IPS DF 4.7 (cell line): Measurements from ENCODE around the gene CNTNAP3B.
"Not testable (repeated sequence)": the region's sequence is repeated elsewhere in the genome, so short reads cannot be mapped to it uniquely, and the experiment has no call there.

Experiments
- DNase-seq: peaks from one replicate; pipeline ENCODE4 v3.0.0-alpha.2; 2013; ENCODE audit warnings: low spot score; ENCODE audit errors: extremely low read depth

CNTNAP3B gene

GRCh38 chr9:41977965-41978600, 151.1 kb downstream of the CNTNAP3B start:
- DNase-seq: not testable (repeated sequence)

DNA sequence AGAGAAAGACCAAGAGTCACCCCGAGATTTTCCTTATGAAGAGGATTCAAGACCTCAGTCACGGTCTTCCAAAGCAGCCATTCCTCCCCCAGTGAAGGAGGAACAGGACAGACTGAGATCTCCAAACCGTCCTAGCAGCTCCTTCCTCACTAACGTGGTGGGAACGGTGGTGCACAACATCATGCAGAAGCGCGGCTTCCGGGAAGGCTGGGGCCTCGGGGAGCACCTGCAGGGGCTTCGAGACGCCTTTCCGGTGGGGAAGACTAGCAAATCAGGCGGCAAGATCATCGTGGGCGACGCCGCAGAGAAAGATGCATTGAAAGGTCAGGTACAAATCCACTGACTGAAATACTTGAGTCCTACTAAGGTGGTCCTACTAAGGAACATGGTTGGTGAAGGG, 154.3 kb downstream of the CNTNAP3B start:
- DNase-seq: not testable (repeated sequence)

DNA sequence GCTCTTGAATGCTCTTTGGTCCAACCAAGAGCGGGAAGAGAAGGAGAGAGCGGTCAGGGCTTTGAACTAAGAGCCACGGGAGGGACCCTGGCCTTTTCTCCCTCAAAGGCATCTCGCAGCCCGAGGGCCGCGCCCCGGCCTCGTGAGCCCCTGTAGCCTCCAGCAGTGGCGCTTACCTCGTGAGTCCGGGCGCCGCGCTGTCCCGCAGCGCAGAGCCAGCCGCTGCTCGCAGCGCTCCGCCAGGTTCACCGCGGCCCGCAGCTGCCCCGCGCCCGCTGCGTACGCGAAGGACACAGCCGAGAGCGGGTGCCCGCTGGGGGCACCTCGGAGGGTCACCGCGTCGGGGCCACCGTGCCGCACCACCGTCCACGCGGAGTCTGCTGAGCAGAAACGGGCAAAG, 176.2 kb downstream of the CNTNAP3B start:
- not testable (repeated sequence) for DNase-seq

DNA sequence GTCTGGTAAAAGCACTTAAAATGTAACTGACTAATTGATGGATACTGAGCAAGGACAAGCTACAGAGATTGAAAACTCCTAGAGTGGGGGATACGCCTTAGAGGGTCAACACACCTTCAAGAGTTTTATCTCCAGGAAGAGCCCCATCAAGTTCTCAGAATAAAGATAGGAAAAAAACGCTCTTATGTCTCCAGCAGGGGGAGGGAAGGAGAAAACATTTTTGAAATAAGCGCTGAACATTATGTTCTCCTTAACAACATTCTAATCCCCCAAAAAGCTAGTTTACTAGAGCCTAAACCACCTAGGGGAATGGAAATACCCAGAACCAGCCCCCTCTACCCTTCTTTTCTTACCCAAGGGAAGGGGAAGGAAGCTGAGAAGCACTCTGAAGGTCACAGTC, 187.5 kb downstream of the CNTNAP3B start:
- DNase-seq: not testable (repeated sequence)

DNA sequence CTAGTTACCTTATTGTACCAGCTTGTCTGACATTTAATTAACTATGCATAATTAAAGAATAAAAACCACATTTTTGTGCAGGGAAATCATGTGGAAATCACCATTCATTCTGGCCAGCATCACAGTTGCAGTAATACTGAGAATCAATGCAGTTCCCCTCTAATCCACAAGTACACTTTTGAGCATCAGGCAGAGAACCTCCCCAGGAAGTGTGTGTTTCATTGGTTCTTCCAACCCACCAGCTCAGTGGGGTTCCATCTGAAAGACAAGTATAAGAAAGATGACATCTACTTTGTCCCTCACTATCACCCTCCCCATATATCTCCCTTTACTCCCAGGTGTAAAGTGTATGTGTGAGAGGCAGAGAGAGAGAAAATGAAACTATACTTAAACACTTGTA, 191.1 kb downstream of the CNTNAP3B start:
- not testable (repeated sequence) for DNase-seq

DNA sequence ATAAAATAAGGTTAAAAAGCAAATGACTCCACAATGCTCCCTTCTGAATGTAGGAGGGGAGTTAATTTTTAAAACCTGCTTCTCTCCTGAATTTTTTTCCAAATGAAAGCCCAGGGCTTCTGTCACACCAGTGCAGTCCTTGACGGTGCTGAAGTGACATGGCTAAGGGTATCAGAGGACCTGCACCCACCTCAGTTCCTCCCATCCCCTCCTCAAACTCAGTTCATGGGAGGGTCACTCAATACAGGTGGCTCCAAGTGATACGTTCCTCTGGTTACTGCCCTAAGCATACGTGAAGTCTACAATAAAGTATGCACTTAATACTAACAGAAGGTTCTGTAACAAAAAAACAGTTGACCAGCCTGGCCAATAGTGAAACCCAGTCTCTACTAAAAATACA, 193.5 kb downstream of the CNTNAP3B start:
- DNase-seq: not testable (repeated sequence)

- DNase-seq: not testable (repeated sequence)
These were observed 200.1 kb downstream of the CNTNAP3B start for GRCh38 chr9:41929172-41929571.

DNA sequence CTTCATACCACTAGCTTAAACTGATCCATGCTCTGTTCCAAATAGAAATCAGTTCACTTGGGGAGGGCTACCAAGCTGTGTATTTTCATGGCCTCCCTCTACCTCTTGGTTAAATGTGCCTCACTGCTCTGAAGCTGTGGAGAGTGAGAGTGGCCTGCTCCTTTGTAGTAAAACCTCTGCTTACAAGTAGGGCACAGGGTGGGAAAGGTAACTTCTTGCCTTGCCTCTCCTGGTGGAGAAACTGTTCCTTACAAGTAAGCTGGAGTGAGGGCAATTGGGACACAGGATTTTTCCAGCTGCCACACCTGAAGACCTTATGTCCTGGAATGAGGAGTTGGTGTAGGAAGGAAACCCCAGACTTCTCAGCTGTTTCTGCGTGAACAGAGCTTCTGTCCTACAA, 211.9 kb downstream of the CNTNAP3B start:
- not testable (repeated sequence) for DNase-seq

- not testable (repeated sequence) for DNase-seq
These were observed 223.7 kb downstream of the CNTNAP3B start for GRCh38 chr9:41905488-41905887.

DNA sequence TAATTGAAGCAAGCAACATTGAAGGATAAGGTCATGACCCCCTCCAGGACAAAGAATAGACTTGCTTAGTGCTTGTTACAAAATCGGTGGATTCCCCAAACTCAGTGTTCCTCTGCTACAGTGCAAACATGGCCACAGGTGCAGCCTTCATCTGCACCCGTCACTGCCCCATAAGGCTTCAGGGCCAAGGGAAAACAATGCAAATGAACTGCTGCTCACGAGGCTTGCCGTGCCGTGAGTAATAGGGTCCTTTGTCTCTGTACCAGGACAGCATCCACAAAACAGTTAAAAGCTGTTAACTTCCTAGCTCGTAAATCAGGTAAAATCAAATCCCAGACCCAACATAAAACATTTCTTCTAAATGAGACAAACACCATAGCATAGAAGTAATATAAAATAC, 226.5 kb downstream of the CNTNAP3B start:
- DNase-seq: not testable (repeated sequence)

DNA sequence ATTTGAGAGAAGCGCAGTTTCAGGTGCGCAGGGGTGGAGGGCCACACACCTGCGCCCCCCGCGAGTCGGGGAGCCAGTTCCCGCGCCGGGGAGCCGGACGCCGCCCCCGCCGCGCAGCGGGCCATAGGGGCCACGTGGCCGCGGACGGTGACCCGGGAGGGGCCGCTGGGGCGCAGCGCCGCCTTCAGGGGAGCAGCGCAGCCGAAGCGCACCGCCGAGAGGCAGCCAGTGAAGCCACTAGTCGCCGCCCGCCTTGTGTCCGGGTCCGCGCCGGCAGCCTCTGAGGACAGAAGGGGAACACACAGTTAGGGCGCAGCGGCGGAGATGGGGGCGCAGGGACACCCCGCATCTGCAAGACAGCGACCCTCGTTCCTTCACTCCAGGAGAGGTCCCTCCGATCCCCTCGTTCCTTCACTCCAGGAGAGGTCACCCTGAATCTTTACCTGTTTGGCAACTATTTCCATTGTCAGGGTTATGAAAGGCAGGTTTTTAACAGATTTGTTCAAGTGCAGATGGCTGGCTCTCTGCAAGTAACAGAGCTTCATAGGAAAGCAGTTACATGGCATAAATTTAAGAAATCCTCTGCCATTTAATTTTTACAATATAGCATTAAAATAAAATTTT, 230.4 kb downstream of the CNTNAP3B start:
- DNase-seq: not testable (repeated sequence)

DNA sequence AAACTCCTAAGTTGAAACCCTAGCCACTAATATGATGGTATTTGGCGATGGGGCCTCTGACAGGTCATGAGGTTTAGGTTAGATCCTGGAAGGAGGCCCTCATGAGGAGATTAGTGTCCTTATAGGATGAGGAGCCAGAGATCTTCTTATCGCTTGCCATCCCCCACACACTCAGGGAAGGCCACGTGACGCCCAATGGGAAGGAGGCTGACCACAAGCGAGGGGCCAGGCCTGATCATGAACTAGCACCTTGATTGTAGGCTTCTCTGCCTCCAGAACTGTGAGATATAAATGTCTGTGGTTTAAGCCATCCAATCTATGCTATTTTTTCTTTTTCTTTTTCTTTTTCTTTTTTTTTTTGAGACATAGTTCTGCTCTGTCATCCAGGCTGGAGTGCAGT, 254.7 kb downstream of the CNTNAP3B start:
- not testable (repeated sequence) for DNase-seq

GRCh38 chr9:41855422-41855821, 273.8 kb downstream of the CNTNAP3B start:
- DNase-seq: not testable (repeated sequence)

DNA sequence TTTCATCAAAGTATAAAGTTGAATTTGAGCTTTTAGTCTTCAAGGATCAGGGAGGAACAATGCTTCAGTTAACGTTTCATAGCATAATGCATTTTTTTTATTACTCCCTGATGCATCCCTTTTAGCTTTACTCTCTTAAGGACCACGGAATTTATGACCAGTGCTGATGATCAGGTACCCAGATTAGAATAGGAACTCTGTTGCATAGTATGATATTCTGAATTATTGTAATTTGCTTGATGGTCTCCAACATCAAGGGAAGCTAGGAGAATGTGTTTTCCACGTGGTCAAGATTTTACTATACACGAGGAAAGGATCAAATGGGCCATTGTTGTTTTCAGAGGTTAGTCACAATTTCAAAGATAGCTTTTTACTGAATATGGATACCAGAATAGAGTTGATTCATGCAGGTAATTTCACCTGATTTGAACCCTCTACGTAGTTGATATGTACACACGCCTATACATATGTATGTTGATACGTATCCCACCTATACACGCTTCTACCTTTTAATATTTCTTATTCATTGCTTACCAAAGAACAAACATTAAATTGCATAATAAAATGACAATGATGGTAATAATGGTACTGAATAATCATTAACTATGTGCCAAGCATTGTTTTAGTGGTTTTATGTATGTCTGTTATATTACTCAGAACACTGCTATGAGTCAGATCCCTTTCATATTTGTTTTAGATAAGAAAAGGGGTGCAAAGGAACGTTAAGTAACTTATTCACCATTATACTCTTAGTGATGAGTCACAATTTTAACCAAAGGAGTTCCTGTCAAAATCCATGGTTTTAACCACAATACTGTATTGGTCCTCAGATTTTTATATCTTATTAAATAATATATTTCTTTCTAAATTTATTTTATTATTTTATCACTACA, 277.1 kb downstream of the CNTNAP3B start:
- not testable (repeated sequence) for DNase-seq

DNA sequence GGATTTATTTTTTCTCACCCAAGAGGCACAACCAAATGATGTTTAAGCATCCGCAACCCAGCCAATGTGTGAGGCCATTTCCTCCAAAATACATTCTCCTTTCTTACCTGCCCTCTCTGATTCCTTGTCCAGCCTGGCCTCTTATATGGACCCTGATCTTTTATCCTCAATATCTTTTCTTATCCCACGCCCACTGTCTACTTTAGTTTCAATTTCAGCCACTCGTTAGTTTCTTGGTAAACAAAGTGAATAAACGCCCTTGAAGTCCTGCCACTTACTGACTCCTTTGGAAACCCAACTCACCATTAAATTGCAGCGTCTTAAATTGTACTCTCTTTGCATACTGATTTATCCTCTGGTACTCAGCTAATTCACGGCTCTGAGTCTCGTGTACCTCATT, 281.4 kb downstream of the CNTNAP3B start:
- DNase-seq: not testable (repeated sequence)
